Measurements from ENCODE around the gene TNIP3.
"Not testable (repeated sequence)": the region's sequence is repeated elsewhere in the genome, so short reads cannot be mapped to it uniquely, and the experiment has no call there.

Gene TNIP3

DNA sequence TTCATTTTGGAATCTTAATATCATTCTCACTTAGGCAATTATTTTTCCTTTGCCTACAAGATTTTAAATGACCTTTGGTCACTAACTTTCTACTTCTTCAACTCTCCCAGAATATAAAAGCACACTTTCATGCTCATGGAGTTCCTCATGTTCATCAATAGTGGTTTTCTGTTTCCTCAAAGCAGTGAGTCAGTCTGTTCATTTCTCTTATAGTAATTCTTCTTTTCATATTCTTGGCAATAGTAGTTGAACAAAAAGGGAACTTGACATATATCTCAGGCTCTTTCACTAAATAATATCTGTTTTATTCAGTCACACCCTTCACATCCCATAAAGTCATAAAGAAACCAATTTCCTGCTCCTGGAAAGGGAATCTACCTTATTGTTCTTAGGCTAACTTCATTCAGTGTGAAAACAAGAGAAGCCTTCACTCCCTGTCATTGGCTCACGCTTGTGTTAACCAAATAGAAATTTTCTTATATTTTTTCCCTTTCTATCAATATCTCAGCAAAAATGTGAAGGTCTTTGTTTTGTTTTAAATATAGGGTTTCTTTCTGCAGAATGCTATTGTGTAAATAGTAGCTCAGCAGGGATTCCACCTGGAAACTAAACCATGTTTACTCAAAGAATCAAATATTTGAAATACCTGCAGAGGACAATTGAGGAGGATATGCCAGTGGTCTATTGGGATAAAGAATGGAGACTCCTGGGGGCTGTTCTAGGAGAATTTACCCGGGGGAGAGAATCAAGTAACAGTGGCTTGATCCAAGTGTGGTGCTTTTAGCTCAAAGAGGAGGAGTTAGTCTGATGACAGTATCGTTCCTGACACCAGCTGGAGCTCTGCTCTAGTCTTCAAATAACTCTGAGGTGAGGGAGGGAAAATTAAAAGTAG, 13.4 kb upstream of the TNIP3 start:
- no peak for DNase-seq

- no peak for DNase-seq
Measured at GRCh38 chr4:121176082-121176934, 12.2 kb upstream of the TNIP3 start.

- not testable (repeated sequence) for DNase-seq
Measured at GRCh38 chr4:121171477-121171876, 7.4 kb upstream of the TNIP3 start.

- no peak for DNase-seq
Measured at GRCh38 chr4:121168446-121169281, 4.5 kb upstream of the TNIP3 start.

- no peak for DNase-seq
Measured at GRCh38 chr4:121166976-121167375, 2.9 kb upstream of the TNIP3 start.

GRCh38 chr4:121165206-121165605, 1.1 kb upstream of the TNIP3 start:
- DNase-seq, result no peak

GRCh38 chr4:121156822-121157769, 7.0 kb downstream of the TNIP3 start:
- peak; percentile 29 for DNase-seq

DNA sequence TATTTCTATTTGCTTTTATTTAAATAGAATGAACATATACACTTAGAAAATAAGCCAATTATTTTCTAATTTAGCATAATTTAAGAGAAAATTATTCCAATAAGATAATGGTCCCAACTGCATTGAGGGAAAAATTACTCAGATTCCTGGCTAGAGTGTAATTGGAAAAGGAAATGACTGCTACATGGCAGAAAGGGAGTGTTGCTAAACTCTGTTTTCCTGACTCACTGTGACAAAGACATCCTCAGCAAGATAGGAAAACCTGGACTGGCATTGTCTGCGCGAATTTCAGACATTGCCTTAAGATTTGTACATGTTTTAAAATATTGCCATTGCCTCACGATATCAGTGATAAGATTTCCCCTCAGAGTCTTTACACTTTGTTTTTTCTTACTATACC, 8.2 kb downstream of the TNIP3 start:
- DNase-seq, result no peak

GRCh38 chr4:121154103-121154515, 10.0 kb downstream of the TNIP3 start:
- peak; percentile 64 for DNase-seq

DNA sequence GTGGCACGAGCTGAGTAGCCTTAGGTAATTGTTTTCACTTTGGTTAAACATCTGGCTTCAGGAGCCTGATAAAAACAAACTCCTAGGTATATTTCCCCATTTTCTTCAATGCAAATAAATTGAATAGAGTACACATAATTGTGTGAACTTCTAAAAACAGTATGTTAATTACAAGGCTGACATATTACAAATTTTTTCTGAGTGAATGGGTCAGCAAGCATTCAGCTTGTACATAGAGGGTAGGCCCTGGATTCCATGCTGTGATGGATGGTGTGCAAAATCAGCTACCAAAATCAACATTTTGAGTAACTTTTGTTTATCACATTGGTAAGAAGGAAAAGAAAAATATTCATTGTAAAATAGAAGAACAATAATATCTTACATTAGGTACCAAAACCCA, 12.2 kb downstream of the TNIP3 start:
- DNase-seq, result no peak

DNA sequence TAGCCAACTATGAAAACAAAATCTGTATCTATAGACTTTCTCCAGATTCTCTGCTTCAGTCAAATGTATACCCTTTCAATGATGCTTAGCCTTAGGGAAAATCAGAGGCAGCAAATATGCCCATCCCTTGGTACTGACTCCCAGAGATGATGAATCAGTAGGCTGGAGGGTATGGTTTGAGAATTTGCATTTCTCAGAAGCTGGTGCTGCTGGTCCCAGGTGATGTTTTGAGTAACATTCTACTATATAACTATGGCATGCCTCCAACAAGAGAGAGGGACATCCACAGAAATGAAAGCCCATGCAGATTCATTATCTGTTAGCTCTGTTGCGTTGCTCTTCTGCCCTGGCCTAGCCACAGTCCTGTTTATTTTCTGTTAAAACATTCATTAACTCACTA, 13.6 kb downstream of the TNIP3 start:
- DNase-seq, result no peak

GRCh38 chr4:121150003-121150402, 14.1 kb downstream of the TNIP3 start:
- DNase-seq, result no peak

DNA sequence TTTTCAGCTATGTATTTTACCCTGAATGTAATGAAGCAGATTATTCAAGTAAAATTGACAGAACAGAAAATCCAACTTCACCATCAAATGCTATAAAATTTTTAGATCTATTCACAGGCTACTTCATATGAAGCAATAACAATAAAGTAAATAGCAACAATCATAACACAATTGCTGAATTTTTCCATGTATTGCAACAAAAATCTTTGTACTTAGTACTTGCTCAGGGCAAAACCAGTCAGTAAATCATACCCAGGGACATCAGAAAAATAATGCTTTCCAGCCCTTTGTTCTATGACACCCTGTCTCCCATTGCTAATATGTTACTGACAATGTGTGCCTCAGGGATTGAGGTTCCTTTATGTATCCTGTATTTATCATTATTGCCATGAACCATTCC, 15.5 kb downstream of the TNIP3 start:
- no peak for DNase-seq

GRCh38 chr4:121148000-121148399, 16.1 kb downstream of the TNIP3 start:
- no peak for DNase-seq

- DNase-seq, result no peak
Measured at GRCh38 chr4:121146530-121146929, 17.6 kb downstream of the TNIP3 start.

GRCh38 chr4:121145430-121145829, 18.7 kb downstream of the TNIP3 start:
- DNase-seq, result no peak

DNA sequence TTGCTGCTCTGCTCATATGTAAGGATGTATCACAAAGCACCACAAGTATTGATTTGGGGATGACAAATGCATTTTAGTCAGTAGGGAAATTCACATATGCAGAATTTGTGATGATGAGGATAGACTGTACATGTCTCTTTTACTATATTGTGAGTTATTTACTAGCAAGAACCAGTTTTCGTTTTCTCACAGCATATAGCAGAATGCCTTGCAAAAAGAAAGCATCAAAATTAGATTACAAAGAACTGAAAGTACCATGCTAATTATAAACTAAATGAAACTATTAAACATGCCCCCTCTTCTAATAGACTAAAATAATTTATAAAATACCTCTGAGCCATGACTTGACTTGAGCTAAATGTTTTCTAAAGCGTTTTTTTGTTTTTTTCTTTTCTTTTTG, 20.1 kb downstream of the TNIP3 start:
- no peak for DNase-seq

- no peak for DNase-seq
Measured at GRCh38 chr4:121143131-121143530, 21.0 kb downstream of the TNIP3 start.

DNA sequence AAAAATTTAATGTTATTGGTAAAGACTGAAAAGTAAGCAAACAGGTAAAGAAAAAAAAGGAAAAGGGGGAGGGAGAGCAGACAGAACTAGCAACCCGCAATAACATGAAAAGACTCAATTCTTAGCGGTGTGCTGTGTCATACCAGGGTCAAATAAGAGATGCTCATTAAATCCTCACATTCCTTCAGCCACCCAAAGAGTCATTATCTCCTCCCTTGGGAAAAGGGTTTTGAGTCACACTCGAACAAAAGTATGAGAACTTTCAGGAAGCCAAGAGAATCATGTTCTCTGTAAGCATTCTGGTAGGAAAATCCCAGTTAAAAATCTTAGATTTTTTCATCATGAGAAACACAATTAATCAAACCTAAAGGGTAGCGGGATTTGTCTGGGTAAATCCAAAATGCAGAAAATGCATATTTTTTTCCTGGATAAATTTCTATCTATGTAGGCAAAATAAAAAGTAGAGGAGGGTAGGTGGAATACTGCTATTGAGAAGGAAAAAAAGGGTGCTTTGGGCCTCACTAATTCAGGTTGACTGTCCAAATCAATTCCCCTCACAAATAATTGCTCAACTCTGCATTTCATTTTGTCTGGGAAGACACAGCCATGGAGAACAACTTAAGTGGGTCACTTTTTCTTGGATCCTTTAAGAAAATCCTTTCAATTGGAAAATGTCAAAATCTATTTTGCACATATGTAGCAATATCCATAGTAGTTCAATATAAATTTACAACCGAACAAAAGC, 23.2 kb downstream of the TNIP3 start:
- no peak for DNase-seq

GRCh38 chr4:121139533-121140222, 24.4 kb downstream of the TNIP3 start:
- peak; percentile 71 for DNase-seq
